Measurements from ENCODE around the gene TDRD9.

Gene TDRD9

DNA sequence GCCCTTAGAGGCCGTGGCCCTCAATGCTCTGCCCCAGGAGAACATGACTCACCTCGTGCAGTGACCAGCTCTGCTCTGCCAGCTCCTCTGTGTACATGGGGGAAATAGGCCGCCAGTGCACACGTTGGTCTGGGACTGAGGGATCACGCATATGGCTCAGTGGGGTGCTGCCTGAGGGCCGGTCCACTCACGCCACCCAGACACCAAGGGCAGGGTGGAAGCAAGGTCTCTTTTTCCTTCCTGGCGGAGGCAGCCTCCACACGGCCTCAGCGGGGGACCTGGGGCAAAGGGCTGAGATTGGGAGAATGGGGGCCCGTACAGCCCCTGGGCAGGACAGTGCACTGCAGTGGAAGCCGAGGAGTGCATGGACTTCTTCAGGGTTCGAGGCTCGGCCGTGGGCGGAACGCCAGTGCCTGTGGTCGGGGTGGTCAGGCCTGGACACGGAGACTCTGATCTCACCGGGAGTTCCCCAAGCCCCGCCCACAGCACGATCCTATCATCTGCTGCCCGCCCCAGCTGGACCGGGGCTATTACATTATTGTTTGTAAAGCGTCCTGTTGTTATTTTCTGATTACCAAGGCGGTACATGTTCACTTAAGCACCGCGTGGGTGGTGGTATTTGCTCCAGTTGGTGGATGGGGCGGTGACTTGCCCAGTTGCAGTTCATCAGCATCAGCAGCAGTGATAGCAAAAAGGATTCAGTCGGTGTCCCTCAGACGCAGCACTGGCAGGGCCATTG is 38.8 kb upstream of the TDRD9 start:
- Histone ChIP-seq H3K36me3 (ENCODE audit: insufficient read depth, low read length) (no peaks in the 10 kb centered on the region), H3K4me3 (no peak overlapping the region), H3K27ac (no peak overlapping the region), H3K9me3 (ENCODE audit: low read depth, low read length) (no peaks in the 10 kb centered on the region), H3K9ac (ENCODE audit: insufficient read length) (no peak overlapping the region)
- TF ChIP-seq EZH2 (IDR thresholded peaks at IDR 0.05): no peak
- no peak for TF ChIP-seq FOXP2 (optimal IDR thresholded peaks at IDR 0.05; ENCODE audit: control extremely low read depth, extremely low read length, insufficient read depth)
- TF ChIP-seq POLR2AphosphoS5 (IDR thresholded peaks at IDR 0.05; ENCODE audit: borderline replicate concordance, low read depth, low read length): no peak
- no peak for DNase-seq (ENCODE audit: low read depth, low spot score)

- H3K9ac ChIP-seq (ENCODE audit: insufficient read length): no peak overlapping the region
- no peaks in the 10 kb centered on the region for H3K9me3 ChIP-seq (ENCODE audit: low read depth, low read length)
- DNase-seq (ENCODE audit: low read depth, low spot score): no peak
- no peaks in the 10 kb centered on the region for H3K36me3 ChIP-seq (ENCODE audit: insufficient read depth, low read length)
- H3K4me3 ChIP-seq: no peak overlapping the region
- no peak for TF ChIP-seq POLR2AphosphoS5 (IDR thresholded peaks at IDR 0.05; ENCODE audit: borderline replicate concordance, low read depth, low read length)
- TF ChIP-seq EZH2 (IDR thresholded peaks at IDR 0.05): no peak
- TF ChIP-seq FOXP2 (optimal IDR thresholded peaks at IDR 0.05; ENCODE audit: control extremely low read depth, extremely low read length, insufficient read depth): no peak
- no peak overlapping the region for H3K27ac ChIP-seq
Measured at GRCh38 chr14:103890052-103890371, 38.2 kb upstream of the TDRD9 start.

DNA sequence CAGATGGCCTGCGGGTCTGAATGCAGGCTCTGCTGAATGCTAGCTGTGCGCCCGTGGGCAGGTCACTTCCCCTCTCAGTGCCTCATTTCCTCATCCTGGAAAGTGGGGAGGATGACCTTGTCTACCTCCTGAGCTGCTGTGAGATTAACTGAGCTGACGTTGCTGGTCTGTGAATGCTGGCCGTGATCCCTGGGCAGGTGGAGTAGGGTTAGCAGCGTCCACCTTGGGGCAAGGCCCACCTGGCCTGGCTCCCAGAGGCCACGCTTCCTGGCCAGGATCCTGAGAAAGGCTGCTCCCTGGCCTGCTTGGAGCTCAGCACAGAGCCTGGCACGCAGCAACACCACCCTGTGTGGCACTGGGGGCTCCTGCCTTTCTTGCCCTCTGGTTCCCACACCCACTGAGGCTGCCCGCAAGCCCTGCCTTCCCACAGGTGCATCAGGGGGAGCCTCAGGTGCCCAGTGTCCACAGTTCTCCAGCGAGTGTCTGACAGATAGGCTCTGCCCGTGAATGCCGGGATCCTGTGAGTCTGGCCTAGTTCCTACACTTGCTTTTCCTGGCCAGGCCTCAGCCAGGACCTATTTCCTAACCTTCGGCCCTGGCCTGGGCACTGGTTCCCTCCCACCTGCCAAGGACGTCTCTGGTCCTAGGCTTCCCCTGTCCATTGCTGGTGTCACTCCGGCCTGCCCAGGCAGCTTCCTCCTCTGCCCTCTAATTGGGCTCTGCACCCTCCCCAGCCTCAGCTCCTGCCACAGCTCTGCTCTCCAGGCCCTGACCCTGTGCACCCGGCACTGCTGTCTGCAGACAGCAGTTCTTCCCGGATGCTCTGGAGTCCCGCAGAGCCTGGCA is 37.2 kb upstream of the TDRD9 start:
- no peak overlapping the region for H3K9ac ChIP-seq (ENCODE audit: insufficient read length)
- no peak overlapping the region for H3K27ac ChIP-seq
- TF ChIP-seq FOXP2 (optimal IDR thresholded peaks at IDR 0.05; ENCODE audit: control extremely low read depth, extremely low read length, insufficient read depth): no peak
- TF ChIP-seq POLR2AphosphoS5 (IDR thresholded peaks at IDR 0.05; ENCODE audit: borderline replicate concordance, low read depth, low read length): no peak
- no peak for TF ChIP-seq EZH2 (IDR thresholded peaks at IDR 0.05)
- no peaks in the 10 kb centered on the region for H3K9me3 ChIP-seq (ENCODE audit: low read depth, low read length)
- no peaks in the 10 kb centered on the region for H3K36me3 ChIP-seq (ENCODE audit: insufficient read depth, low read length)
- H3K4me3 ChIP-seq: no peak overlapping the region
- no peak for DNase-seq (ENCODE audit: low read depth, low spot score)

- H3K27ac ChIP-seq: no peak overlapping the region
- H3K9ac ChIP-seq (ENCODE audit: insufficient read length): no peak overlapping the region
- no peak for DNase-seq (ENCODE audit: low read depth, low spot score)
- H3K36me3 ChIP-seq (ENCODE audit: insufficient read depth, low read length): no peaks in the 10 kb centered on the region
- no peaks in the 10 kb centered on the region for H3K9me3 ChIP-seq (ENCODE audit: low read depth, low read length)
- TF ChIP-seq FOXP2 (optimal IDR thresholded peaks at IDR 0.05; ENCODE audit: control extremely low read depth, extremely low read length, insufficient read depth) (no peak), POLR2AphosphoS5 (IDR thresholded peaks at IDR 0.05; ENCODE audit: borderline replicate concordance, low read depth, low read length) (no peak), EZH2 (IDR thresholded peaks at IDR 0.05) (no peak)
- no peak overlapping the region for H3K4me3 ChIP-seq
Measured at GRCh38 chr14:103891667-103892215, 36.5 kb upstream of the TDRD9 start.

GRCh38 chr14:103892247-103892646 is 36.0 kb upstream of the TDRD9 start:
- TF ChIP-seq FOXP2 (optimal IDR thresholded peaks at IDR 0.05; ENCODE audit: control extremely low read depth, extremely low read length, insufficient read depth) (no peak), EZH2 (IDR thresholded peaks at IDR 0.05) (no peak), POLR2AphosphoS5 (IDR thresholded peaks at IDR 0.05; ENCODE audit: borderline replicate concordance, low read depth, low read length) (no peak)

DNA sequence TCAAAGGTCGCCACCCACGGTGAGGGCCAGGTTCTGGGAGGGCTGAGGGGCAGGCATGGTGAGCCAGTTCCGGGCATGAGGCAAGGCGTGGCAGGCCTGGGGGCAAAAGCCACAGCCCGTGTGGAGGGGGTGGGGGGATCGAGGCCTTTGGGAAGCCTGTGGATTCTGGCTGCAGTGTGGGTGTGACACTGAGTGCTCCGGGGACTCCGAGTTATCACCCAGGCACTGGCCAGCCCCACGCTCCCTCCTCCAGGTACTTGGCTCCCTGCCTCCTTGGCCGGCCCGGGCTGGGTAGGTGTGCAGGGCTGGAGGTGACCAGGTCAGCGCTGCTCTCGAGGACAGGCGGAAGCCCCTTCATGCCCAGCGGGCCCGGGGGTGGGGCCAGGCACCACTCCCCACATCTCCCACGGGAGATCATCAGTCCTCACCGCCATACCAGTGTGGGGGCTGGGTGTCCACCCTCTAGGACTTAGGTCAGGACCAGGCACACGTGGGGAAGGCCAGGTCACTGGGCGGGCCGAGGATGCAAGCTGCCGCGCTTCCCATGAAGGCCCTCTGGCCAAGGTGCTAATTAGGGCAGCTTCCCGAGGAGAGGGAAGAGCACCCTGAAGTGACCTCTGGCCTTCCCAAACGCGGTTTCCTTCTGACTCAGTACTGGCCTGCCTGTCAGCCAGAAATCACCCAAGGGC is 34.1 kb upstream of the TDRD9 start:
- DNase-seq (ENCODE audit: low read depth, low spot score): no peak
- no peak overlapping the region for H3K9ac ChIP-seq (ENCODE audit: insufficient read length)
- no peaks in the 10 kb centered on the region for H3K36me3 ChIP-seq (ENCODE audit: insufficient read depth, low read length)
- no peak for TF ChIP-seq POLR2AphosphoS5 (IDR thresholded peaks at IDR 0.05; ENCODE audit: borderline replicate concordance, low read depth, low read length)
- no peak for TF ChIP-seq FOXP2 (optimal IDR thresholded peaks at IDR 0.05; ENCODE audit: control extremely low read depth, extremely low read length, insufficient read depth)
- no peak for TF ChIP-seq EZH2 (IDR thresholded peaks at IDR 0.05)
- H3K9me3 ChIP-seq (ENCODE audit: low read depth, low read length): no peaks in the 10 kb centered on the region
- H3K27ac ChIP-seq: no peak overlapping the region
- H3K4me3 ChIP-seq: no peak overlapping the region

More at GRCh38 chr14:103892247-103892646, 36.0 kb upstream of the TDRD9 start:
- Histone ChIP-seq H3K27ac (no peak overlapping the region), H3K9me3 (ENCODE audit: low read depth, low read length) (no peaks in the 10 kb centered on the region), H3K9ac (ENCODE audit: insufficient read length) (no peak overlapping the region), H3K36me3 (ENCODE audit: insufficient read depth, low read length) (no peaks in the 10 kb centered on the region), H3K4me3 (no peak overlapping the region)
- no peak for DNase-seq (ENCODE audit: low read depth, low spot score)

DNA sequence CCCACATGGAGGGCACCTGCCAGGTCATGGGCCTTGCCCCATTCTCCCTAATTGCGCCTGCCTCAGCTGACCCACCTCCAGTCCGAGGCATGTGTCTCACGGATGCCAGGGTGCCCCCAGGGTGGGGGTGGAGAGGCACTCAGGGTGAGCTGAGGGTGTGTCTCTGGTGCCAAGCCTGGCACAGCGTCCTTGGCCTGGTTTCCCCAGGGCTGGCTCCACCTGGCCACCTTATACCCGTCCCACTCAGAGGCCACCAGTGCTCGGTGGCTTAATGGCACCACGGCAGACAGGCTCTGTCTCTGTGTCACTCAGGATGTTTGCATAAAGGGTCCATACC is 33.6 kb upstream of the TDRD9 start:
- Histone ChIP-seq H3K9me3 (ENCODE audit: low read depth, low read length) (no peaks in the 10 kb centered on the region), H3K27ac (no peak overlapping the region), H3K4me3 (no peak overlapping the region), H3K36me3 (ENCODE audit: insufficient read depth, low read length) (no peaks in the 10 kb centered on the region), H3K9ac (ENCODE audit: insufficient read length) (no peak overlapping the region)
- no peak for TF ChIP-seq FOXP2 (optimal IDR thresholded peaks at IDR 0.05; ENCODE audit: control extremely low read depth, extremely low read length, insufficient read depth)
- TF ChIP-seq EZH2 (IDR thresholded peaks at IDR 0.05): no peak
- no peak for TF ChIP-seq POLR2AphosphoS5 (IDR thresholded peaks at IDR 0.05; ENCODE audit: borderline replicate concordance, low read depth, low read length)
- no peak for DNase-seq (ENCODE audit: low read depth, low spot score)

- DNase-seq (ENCODE audit: low read depth, low spot score): no peak
- Histone ChIP-seq H3K9me3 (ENCODE audit: low read depth, low read length) (no peaks in the 10 kb centered on the region), H3K9ac (ENCODE audit: insufficient read length) (no peak overlapping the region), H3K4me3 (no peak overlapping the region), H3K36me3 (ENCODE audit: insufficient read depth, low read length) (no peaks in the 10 kb centered on the region), H3K27ac (no peak overlapping the region)
- no peak for TF ChIP-seq POLR2AphosphoS5 (IDR thresholded peaks at IDR 0.05; ENCODE audit: borderline replicate concordance, low read depth, low read length)
- TF ChIP-seq FOXP2 (optimal IDR thresholded peaks at IDR 0.05; ENCODE audit: control extremely low read depth, extremely low read length, insufficient read depth): no peak
- TF ChIP-seq EZH2 (IDR thresholded peaks at IDR 0.05): no peak
Measured at GRCh38 chr14:103896578-103896977, 31.7 kb upstream of the TDRD9 start.
